ENCODE measurements around the gene B3GALT4.
A peak's percentile ranks its signal among the peaks of the same experiment; 100 is the strongest.
"Not testable (repeated sequence)": the region's sequence is repeated elsewhere in the genome, so short reads cannot be mapped to it uniquely, and the experiment has no call there.

B3GALT4 gene

DNA sequence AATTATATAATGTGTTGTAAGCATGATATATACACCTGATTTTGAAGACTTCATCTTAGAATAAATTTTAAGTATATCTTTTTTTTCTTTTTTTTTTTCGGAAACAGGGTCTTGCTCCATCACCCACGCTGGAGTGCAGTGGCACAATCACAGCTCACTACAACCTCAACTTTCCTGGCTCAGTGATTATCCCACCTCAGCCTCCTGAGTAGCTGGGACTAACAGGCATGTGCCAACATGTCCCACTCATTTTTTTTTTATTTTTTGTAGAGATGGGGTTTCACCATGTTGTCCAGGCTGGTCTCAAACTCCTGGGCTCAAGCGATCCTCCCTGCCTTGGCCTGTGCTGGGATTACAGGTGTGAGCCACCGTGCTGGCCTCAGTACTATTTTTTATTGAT, 22.3 kb upstream of the B3GALT4 start:
- peaks cover 43% of the 10 kb centered on the region for H3K36me3 Mint-ChIP-seq
- H3K4me1 Mint-ChIP-seq, result peaks cover 23% of the 10 kb centered on the region
- H3K4me3 Mint-ChIP-seq, result no peak overlapping the region
- no peak overlapping the region for H3K27ac Mint-ChIP-seq
- no peaks in the 10 kb centered on the region for H3K9me3 Mint-ChIP-seq
- no peak for ATAC-seq
- no peaks in the 10 kb centered on the region for H3K27me3 Mint-ChIP-seq

GRCh38 chr6:33259032-33259431, 17.9 kb upstream of the B3GALT4 start:
- Mint-ChIP-seq H3K27me3 (no peaks in the 10 kb centered on the region), H3K36me3 (peaks cover 43% of the 10 kb centered on the region), H3K4me3 (no peak overlapping the region)

GRCh38 chr6:33262490-33262889, 14.4 kb upstream of the B3GALT4 start:
- H3K27me3 Mint-ChIP-seq, H3K4me3 Mint-ChIP-seq, H3K9me3 Mint-ChIP-seq, H3K27ac Mint-ChIP-seq, ATAC-seq, H3K4me1 Mint-ChIP-seq: not testable (repeated sequence)
- H3K36me3 Mint-ChIP-seq, result peaks cover 59% of the 10 kb centered on the region

More at GRCh38 chr6:33259032-33259431, 17.9 kb upstream of the B3GALT4 start:
- Mint-ChIP-seq H3K27ac (no peak overlapping the region), H3K4me1 (no peaks in the 10 kb centered on the region), H3K9me3 (no peaks in the 10 kb centered on the region)
- ATAC-seq, result no peak

- peaks cover 69% of the 10 kb centered on the region for H3K36me3 Mint-ChIP-seq
- no peak for ATAC-seq
- H3K4me1 Mint-ChIP-seq, result no peaks in the 10 kb centered on the region
- H3K27ac Mint-ChIP-seq, result no peak overlapping the region
- no peaks in the 10 kb centered on the region for H3K9me3 Mint-ChIP-seq
- H3K27me3 Mint-ChIP-seq, result no peaks in the 10 kb centered on the region
- no peak overlapping the region for H3K4me3 Mint-ChIP-seq
These were observed 12.9 kb upstream of the B3GALT4 start for GRCh38 chr6:33264015-33264414.

DNA sequence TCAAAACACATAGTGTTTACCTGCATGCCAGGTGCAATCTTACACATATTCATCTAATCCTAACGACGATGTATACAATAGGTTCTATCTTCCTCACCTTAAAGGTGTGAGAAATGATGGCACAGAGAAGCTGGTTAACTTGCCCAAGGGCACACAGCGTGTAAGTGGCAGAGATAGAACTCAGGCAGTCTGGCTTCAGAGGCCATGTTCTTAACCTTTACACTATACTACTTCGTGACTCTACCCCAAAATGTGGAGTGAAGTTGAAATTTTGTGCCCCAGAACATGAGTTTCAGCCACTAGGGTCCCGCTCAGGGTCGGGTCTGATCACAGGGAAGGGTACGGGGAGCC, 5.8 kb upstream of the B3GALT4 start:
- H3K4me3 Mint-ChIP-seq, result peak overlapping the region; percentile 93
- H3K27ac Mint-ChIP-seq, result peak overlapping the region; percentile 98
- no peak for ATAC-seq
- H3K9me3 Mint-ChIP-seq, result no peaks in the 10 kb centered on the region
- peaks cover 52% of the 10 kb centered on the region for H3K4me1 Mint-ChIP-seq
- H3K36me3 Mint-ChIP-seq, result peaks cover 78% of the 10 kb centered on the region
- no peaks in the 10 kb centered on the region for H3K27me3 Mint-ChIP-seq

DNA sequence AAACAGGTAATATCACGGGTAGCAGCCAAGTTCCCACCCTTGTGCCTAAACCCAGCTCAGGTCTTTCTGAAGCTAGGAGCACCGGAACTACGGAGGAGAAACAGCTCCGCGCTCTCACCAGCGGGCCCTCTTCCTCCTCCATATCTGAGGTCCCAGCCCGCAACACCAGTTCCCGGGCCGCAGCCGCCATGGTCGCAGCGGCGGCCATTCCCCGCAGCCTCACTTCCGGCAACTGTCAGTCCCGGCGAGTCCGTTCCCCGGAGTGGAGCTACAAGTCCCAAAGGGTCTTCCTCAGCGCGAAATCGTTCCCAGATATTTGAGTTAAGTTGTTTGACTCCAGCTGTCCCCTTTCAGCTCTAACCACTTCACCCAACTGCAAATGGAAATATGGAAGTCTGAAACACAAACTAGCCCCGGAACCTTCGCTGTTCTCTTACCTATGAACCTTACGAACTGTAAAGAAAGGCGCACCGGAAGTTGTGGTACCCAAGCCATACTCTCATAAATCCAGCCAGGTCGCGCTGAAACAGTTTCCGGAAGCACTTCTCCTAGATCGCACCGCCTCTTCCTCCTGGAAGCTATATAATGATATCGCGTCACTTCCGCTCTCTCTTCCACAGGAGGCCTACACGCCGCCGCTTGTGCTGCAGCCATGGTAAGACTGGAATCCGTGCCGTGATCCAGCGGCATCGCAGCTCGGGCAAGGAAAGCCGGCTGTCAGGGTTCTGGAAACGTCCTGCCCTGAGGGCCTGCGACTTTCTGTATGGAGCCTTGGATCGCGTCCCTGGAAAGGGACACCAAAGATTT, 5.3 kb upstream of the B3GALT4 start, which contains the start of the genes RPS18 and VPS52:
TSS of gene RPS18 (plus strand) at position 608 of the 807 bp plus-strand sequence. CDS start at position 653, 45 bp downstream.
TSS of gene VPS52 (minus strand) at position 409 of the 807 bp plus-strand sequence. CDS start at position 208, 201 bp downstream.
- peak; percentile 95 for ATAC-seq
- H3K36me3 Mint-ChIP-seq, result peaks cover 79% of the 10 kb centered on the region
- H3K4me1 Mint-ChIP-seq, result peaks cover 58% of the 10 kb centered on the region
- H3K9me3 Mint-ChIP-seq, result no peaks in the 10 kb centered on the region
- H3K4me3 Mint-ChIP-seq, result peak within 1 kb of the TSS; percentile 93
- H3K27ac Mint-ChIP-seq, result peak within 1 kb of the TSS; percentile 98
- no peaks in the 10 kb centered on the region for H3K27me3 Mint-ChIP-seq

DNA sequence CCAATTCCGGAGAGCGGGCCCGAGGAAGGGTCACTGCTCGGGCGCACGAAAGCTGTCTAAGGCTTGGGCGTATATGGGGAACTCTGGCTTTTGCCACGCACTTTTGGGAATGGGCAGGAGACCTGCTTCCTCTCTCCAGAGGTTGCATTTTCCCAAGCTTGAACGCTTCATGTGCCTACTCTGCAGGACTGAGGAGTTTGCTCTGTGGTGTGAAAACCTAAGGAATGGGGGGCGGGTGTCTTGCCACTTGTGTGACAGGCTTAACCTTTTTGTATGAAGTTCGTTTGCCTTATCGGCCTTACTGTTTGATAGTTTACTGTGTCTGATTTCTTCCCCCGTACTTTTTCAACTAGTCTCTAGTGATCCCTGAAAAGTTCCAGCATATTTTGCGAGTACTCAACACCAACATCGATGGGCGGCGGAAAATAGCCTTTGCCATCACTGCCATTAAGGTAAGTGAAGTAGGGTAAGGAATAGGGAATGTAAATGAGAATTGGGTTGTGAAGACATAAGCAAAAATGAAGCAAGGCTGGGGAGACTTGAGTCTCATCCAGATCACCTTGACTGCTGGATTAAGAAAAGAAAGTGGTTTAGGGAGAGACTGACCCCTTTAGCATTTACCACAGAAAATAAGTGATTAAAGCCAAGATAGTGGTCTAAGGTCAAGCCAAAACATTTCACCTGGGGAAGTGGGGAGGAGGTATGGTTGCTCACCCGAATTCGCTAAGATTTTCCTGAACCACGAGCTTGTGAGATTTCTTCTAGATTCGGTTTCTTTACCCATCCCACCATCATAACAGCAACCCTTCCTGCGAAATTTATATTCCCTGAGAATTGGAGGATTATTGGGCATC, 4.4 kb upstream of the B3GALT4 start:
- Mint-ChIP-seq H3K36me3 (peaks cover 73% of the 10 kb centered on the region), H3K27ac (peak overlapping the region; percentile 98), H3K27me3 (no peaks in the 10 kb centered on the region), H3K4me1 (peaks cover 63% of the 10 kb centered on the region), H3K4me3 (peak overlapping the region; percentile 93), H3K9me3 (no peaks in the 10 kb centered on the region)
- ATAC-seq, result peak; percentile 14

GRCh38 chr6:33273129-33273923, 3.6 kb upstream of the B3GALT4 start:
- peak overlapping the region; percentile 98 for H3K27ac Mint-ChIP-seq
- peak overlapping the region; percentile 93 for H3K4me3 Mint-ChIP-seq
- peaks cover 66% of the 10 kb centered on the region for H3K36me3 Mint-ChIP-seq
- no peaks in the 10 kb centered on the region for H3K27me3 Mint-ChIP-seq
- peaks cover 71% of the 10 kb centered on the region for H3K4me1 Mint-ChIP-seq
- ATAC-seq, result no peak
- H3K9me3 Mint-ChIP-seq, result no peaks in the 10 kb centered on the region

GRCh38 chr6:33273924-33274902, 2.7 kb upstream of the B3GALT4 start:
- peak overlapping the region; percentile 93 for H3K4me3 Mint-ChIP-seq
- no peaks in the 10 kb centered on the region for H3K27me3 Mint-ChIP-seq
- peaks cover 80% of the 10 kb centered on the region for H3K4me1 Mint-ChIP-seq
- no peaks in the 10 kb centered on the region for H3K9me3 Mint-ChIP-seq
- H3K36me3 Mint-ChIP-seq, result peaks cover 65% of the 10 kb centered on the region
- peak overlapping the region; percentile 98 for H3K27ac Mint-ChIP-seq
- ATAC-seq, result no peak

- not testable (repeated sequence) for H3K9me3 Mint-ChIP-seq, H3K27me3 Mint-ChIP-seq, ATAC-seq
- peaks cover 87% of the 10 kb centered on the region for H3K4me1 Mint-ChIP-seq
- H3K27ac Mint-ChIP-seq, result peak overlapping the region; percentile 98
- H3K36me3 Mint-ChIP-seq, result peaks cover 55% of the 10 kb centered on the region
- H3K4me3 Mint-ChIP-seq, result peak overlapping the region; percentile 93
These were observed 935 bp upstream of the B3GALT4 start for GRCh38 chr6:33275795-33276580.

DNA sequence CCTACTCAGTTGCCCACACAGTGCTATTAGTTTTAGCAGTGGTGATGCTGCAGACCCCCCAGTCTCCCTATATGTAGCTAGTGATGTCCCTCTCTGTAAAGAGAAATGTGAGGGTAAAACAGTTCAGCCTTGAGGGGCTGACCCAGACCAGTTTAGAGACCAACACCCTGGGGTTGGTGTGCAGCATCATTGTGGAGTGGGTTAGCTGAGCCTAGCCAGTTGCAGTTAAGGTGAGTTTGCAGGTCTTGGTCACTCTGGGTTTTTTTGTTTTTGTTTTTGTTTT, 401 bp upstream of the B3GALT4 start:
- Mint-ChIP-seq H3K4me3 (peak overlapping the region; percentile 93), H3K27ac (peak overlapping the region; percentile 98), H3K9me3 (no peaks in the 10 kb centered on the region), H3K27me3 (no peaks in the 10 kb centered on the region), H3K36me3 (peaks cover 55% of the 10 kb centered on the region), H3K4me1 (peaks cover 92% of the 10 kb centered on the region)
- ATAC-seq, result no peak

GRCh38 chr6:33277663-33278391, 904 bp downstream of the B3GALT4 start:
- Mint-ChIP-seq H3K4me3 (peak overlapping the region; percentile 93), H3K27me3 (no peaks in the 10 kb centered on the region), H3K36me3 (peaks cover 54% of the 10 kb centered on the region), H3K4me1 (peaks cover 84% of the 10 kb centered on the region), H3K27ac (peak overlapping the region; percentile 98), H3K9me3 (no peaks in the 10 kb centered on the region)
- peak; percentile 49 for ATAC-seq

GRCh38 chr6:33278392-33278741, 1.4 kb downstream of the B3GALT4 start:
- no peak for ATAC-seq
- no peaks in the 10 kb centered on the region for H3K9me3 Mint-ChIP-seq
- H3K36me3 Mint-ChIP-seq, result peaks cover 49% of the 10 kb centered on the region
- no peaks in the 10 kb centered on the region for H3K27me3 Mint-ChIP-seq
- H3K4me1 Mint-ChIP-seq, result peaks cover 78% of the 10 kb centered on the region
- H3K4me3 Mint-ChIP-seq, result peak overlapping the region; percentile 93
- H3K27ac Mint-ChIP-seq, result peak overlapping the region; percentile 98

Data from stimulated activated memory B cell treated with anti-CD40 and anti-IgM and Interleukin-4, amounts not matched to agents 10 μg/mL and 1 μg/mL and 100 μg/mL, for 72 hours (primary cell).